Testis (tissue), 3 donors: Measurements from ENCODE around the gene DDT. TPM values are rescaled to one million over a fixed set of nuclear protein-coding genes. Genes with fewer than 3 reads are reported as not detected.

Source experiments
- DNase-seq: peaks from one replicate; pipeline ENCODE4 v3.0.0-alpha.2; 2019
- H3K27ac ChIP-seq, 2 donors: fragments of 200-600 bp; sonication (generic); one replicate each; pipeline ENCODE4 v1.5.1; 2019
- H3K27me3 ChIP-seq: fragments of 200-600 bp; sonication (generic); one replicate; pipeline ENCODE4 v1.5.1; 2019
- H3K36me3 ChIP-seq: fragments of 200-600 bp; sonication (generic); one replicate; pipeline ENCODE4 v1.5.1; 2017; ENCODE audit warnings: low read depth; ENCODE audit errors: missing control alignments
- H3K4me1 ChIP-seq: fragments of 200-600 bp; sonication (generic); one replicate; pipeline ENCODE4 v1.5.1; 2019
- H3K4me3 ChIP-seq, 2 donors: fragments of 200-600 bp; sonication (generic); one replicate each; pipeline ENCODE4 v1.5.1; 2017 to 2019
- H3K9me3 ChIP-seq: fragments of 200-600 bp; sonication (generic); one replicate; pipeline ENCODE4 v1.5.1; 2017
- CTCF ChIP-seq, 3 experiments: fragments of 450-650 bp in 2 of 3; fragments of 200-600 bp in 1 of 3; sonication (generic) in 1 of 3; IDR thresholded peaks; one replicate each; pipeline ENCODE4 v1.5.1; 2016 to 2019; ENCODE audit warnings: antibody characterized with exemption in 3 of 3, mild to moderate bottlenecking in 2 of 3, moderate library complexity in 1 of 3
- POLR2A ChIP-seq: fragments of 450-650 bp; IDR thresholded peaks from one replicate; pipeline ENCODE4 v1.6.1; 2017; ENCODE audit warnings: antibody characterized with exemption, mild to moderate bottlenecking, moderate library complexity
- WGBS, 2 donors: methylation state at CpG; one replicate each; pipeline ENCODE4 v1.1.5; 2018; 5-methylcytosine and 5-hydroxymethylcytosine counted together
- intact Hi-C: fragments of 100-400 bp; cut with DNase I; formaldehyde crosslinking; loops from one replicate; pipeline ENCODE4 v1.15.1; 2023; ENCODE audit warnings: low total_unique reads
- polyA plus RNA-seq: library from polyadenylated mRNA; stranded (reverse); fragments of 350-450 nt; fragmentation: Illumina TruSeq; extraction: RNeasy Lipid Tissue Mini Kit (QIAGEN cat#74804); gene quantifications from one replicate; pipeline ENCODE4 v1.2.3, GENCODE V29; 2014; ENCODE audit warnings: low read depth, low replicate concordance; ENCODE audit not compliant: insufficient read depth
- total RNA-seq, 2 donors: library from RNA; depleted of rRNA; stranded (reverse); fragments of >200 nt; gene quantifications; one replicate each; pipeline ENCODE4 v1.2.3, GENCODE V29; 2016

Gene DDT
- total and polyA plus RNA-seq, 3 donors from 2014 or later = 79.7 to 80.5 (median 80.0) TPM

GRCh38 chr22:24010018-24010391 is 35.8 kb upstream of the DDT start:
- no peak overlapping the region for H3K4me3 ChIP-seq
- TF ChIP-seq CTCF (IDR thresholded peaks at IDR 0.05) (no peak), POLR2A (no peak)
- H3K27ac ChIP-seq = no peak overlapping the region
- DNase-seq = no peak
- intact Hi-C loops = no loop called here
- H3K4me1 ChIP-seq = peaks cover 17% of the 10 kb centered on the region
- WGBS, 2 donors = 91 to 97% methylated on average over 2 of the region's 2 CpGs
- H3K27me3 ChIP-seq = no peaks in the 10 kb centered on the region
- H3K36me3 ChIP-seq = no peaks in the 10 kb centered on the region
- no peaks in the 10 kb centered on the region for H3K9me3 ChIP-seq

- Histone ChIP-seq H3K4me1 (peaks cover 17% of the 10 kb centered on the region), H3K4me3 (no peak overlapping the region), H3K36me3 (no peaks in the 10 kb centered on the region), H3K27me3 (no peaks in the 10 kb centered on the region), H3K27ac (no peak overlapping the region), H3K9me3 (no peaks in the 10 kb centered on the region)
- intact Hi-C loops = no loop called here
- DNase-seq = no peak
- 82 to 83% methylated on average over 7 of the region's 7 CpGs for WGBS, 2 donors
- TF ChIP-seq POLR2A (no peak), CTCF (IDR thresholded peaks at IDR 0.05) (no peak)
Measured at GRCh38 chr22:24009227-24010017, 35.2 kb upstream of the DDT start.

- Histone ChIP-seq H3K27me3 (no peaks in the 10 kb centered on the region), H3K4me3 (no peak overlapping the region), H3K36me3 (no peaks in the 10 kb centered on the region), H3K27ac (no peak overlapping the region), H3K9me3 (no peaks in the 10 kb centered on the region), H3K4me1 (peaks cover 17% of the 10 kb centered on the region)
- intact Hi-C loops = no loop called here
- DNase-seq = no peak
- WGBS, 2 donors = 83 to 87% methylated on average over 6 of the region's 6 CpGs
- TF ChIP-seq CTCF (IDR thresholded peaks at IDR 0.05) (no peak), POLR2A (no peak)
Measured at GRCh38 chr22:24008381-24009226, 34.4 kb upstream of the DDT start.

- peaks cover 16% of the 10 kb centered on the region for H3K4me1 ChIP-seq
- no peaks in the 10 kb centered on the region for H3K27me3 ChIP-seq
- intact Hi-C loops = no loop called here
- no peaks in the 10 kb centered on the region for H3K9me3 ChIP-seq
- TF ChIP-seq POLR2A = no peak
- TF ChIP-seq CTCF (IDR thresholded peaks at IDR 0.05) = no peak
- no peak overlapping the region for H3K4me3 ChIP-seq
- no peak overlapping the region for H3K27ac ChIP-seq
- 80 to 94% methylated on average over 1 of the region's 1 CpG for WGBS, 2 donors
- no peaks in the 10 kb centered on the region for H3K36me3 ChIP-seq
- DNase-seq = no peak
Measured at GRCh38 chr22:24008022-24008283, 33.7 kb upstream of the DDT start.
